Stomach smooth muscle (tissue), 2 donors: ENCODE data around the gene SPINK2.

Experiments used
- H3K27ac ChIP-seq: one replicate; pipeline ENCODE4 v1.7.0; 2013; ENCODE audit warnings: mild to moderate bottlenecking, low read length, inconsistent platforms
- H3K27me3 ChIP-seq, 2 donors: one replicate each; pipeline ENCODE4 v1.7.0; 2013; ENCODE audit warnings: low read length in 2 of 2; ENCODE audit not compliant: insufficient read depth in 2 of 2, control insufficient read depth in 1 of 2
- H3K36me3 ChIP-seq, 2 donors: one replicate each; pipeline ENCODE4 v1.7.0; 2013; ENCODE audit warnings: low read length in 2 of 2; ENCODE audit not compliant: control insufficient read depth in 2 of 2, insufficient read depth in 2 of 2
- H3K4me1 ChIP-seq: one replicate; pipeline ENCODE4 v1.7.0; 2013; ENCODE audit warnings: low read length; ENCODE audit not compliant: control insufficient read depth, insufficient read depth
- H3K4me3 ChIP-seq, 2 donors: one replicate each; pipeline ENCODE4 v1.7.0; 2013; ENCODE audit warnings: low read length in 2 of 2
- H3K9ac ChIP-seq, 2 donors: one replicate each; pipeline ENCODE4 v1.7.0; 2013; ENCODE audit warnings: low read length in 2 of 2, mild to moderate bottlenecking in 1 of 2
- H3K9me3 ChIP-seq, 2 donors: one replicate each; pipeline ENCODE4 v1.7.0; 2013; ENCODE audit warnings: low read length in 2 of 2; ENCODE audit not compliant: control insufficient read depth in 2 of 2
- donor health status: healthy.
- donor health status: Pancreatic carcinoma.

The SPINK2 gene

GRCh38 chr4:56843421-56843899, 22.0 kb upstream of the SPINK2 start:
- Histone ChIP-seq H3K27me3 (no peaks in the 10 kb centered on the region), H3K4me3 (no peak overlapping the region), H3K27ac (no peak overlapping the region), H3K4me1 (no peaks in the 10 kb centered on the region), H3K9me3 (no peaks in the 10 kb centered on the region), H3K9ac (no peak overlapping the region), H3K36me3 (no peaks in the 10 kb centered on the region)

GRCh38 chr4:56840559-56840958, 19.1 kb upstream of the SPINK2 start:
- H3K36me3 ChIP-seq: no peaks in the 10 kb centered on the region
- no peaks in the 10 kb centered on the region for H3K9me3 ChIP-seq
- H3K4me3 ChIP-seq: no peak overlapping the region
- no peak overlapping the region for H3K9ac ChIP-seq
- H3K27me3 ChIP-seq: no peaks in the 10 kb centered on the region
- no peak overlapping the region for H3K27ac ChIP-seq
- no peaks in the 10 kb centered on the region for H3K4me1 ChIP-seq

GRCh38 chr4:56828784-56829535, 7.5 kb upstream of the SPINK2 start:
- H3K27ac ChIP-seq: no peak overlapping the region
- H3K4me3 ChIP-seq: no peak overlapping the region
- H3K4me1 ChIP-seq: no peaks in the 10 kb centered on the region
- no peaks in the 10 kb centered on the region for H3K9me3 ChIP-seq
- no peak overlapping the region for H3K9ac ChIP-seq
- H3K36me3 ChIP-seq: no peaks in the 10 kb centered on the region
- H3K27me3 ChIP-seq: no peaks in the 10 kb centered on the region

GRCh38 chr4:56823933-56824600, 2.6 kb upstream of the SPINK2 start:
- no peaks in the 10 kb centered on the region for H3K36me3 ChIP-seq
- H3K27me3 ChIP-seq: peaks cover 12 to 14% of the 10 kb centered on the region in 2 donors
- H3K4me1 ChIP-seq: no peaks in the 10 kb centered on the region
- no peaks in the 10 kb centered on the region for H3K9me3 ChIP-seq
- H3K27ac ChIP-seq: no peak overlapping the region
- H3K9ac ChIP-seq: no peak overlapping the region
- no peak overlapping the region for H3K4me3 ChIP-seq

- no peaks in the 10 kb centered on the region for H3K4me1 ChIP-seq
- no peaks in the 10 kb centered on the region for H3K9me3 ChIP-seq
- peaks cover 12 to 14% of the 10 kb centered on the region in 2 donors for H3K27me3 ChIP-seq
- no peak overlapping the region for H3K27ac ChIP-seq
- no peak overlapping the region for H3K4me3 ChIP-seq
- no peaks in the 10 kb centered on the region for H3K36me3 ChIP-seq
- no peak overlapping the region for H3K9ac ChIP-seq
Observed at GRCh38 chr4:56818797-56819196, 2.7 kb downstream of the SPINK2 start.

GRCh38 chr4:56817840-56818491, 3.5 kb downstream of the SPINK2 start:
- peaks cover 12 to 14% of the 10 kb centered on the region in 2 donors for H3K27me3 ChIP-seq
- H3K9ac ChIP-seq: no peak overlapping the region
- H3K9me3 ChIP-seq: no peaks in the 10 kb centered on the region
- H3K4me3 ChIP-seq: no peak overlapping the region
- H3K36me3 ChIP-seq: no peaks in the 10 kb centered on the region
- no peak overlapping the region for H3K27ac ChIP-seq
- no peaks in the 10 kb centered on the region for H3K4me1 ChIP-seq

GRCh38 chr4:56806666-56807065, 14.8 kb downstream of the SPINK2 start:
- no peaks in the 10 kb centered on the region for H3K27me3 ChIP-seq
- H3K27ac ChIP-seq: no peak overlapping the region
- H3K36me3 ChIP-seq: no peaks in the 10 kb centered on the region
- no peaks in the 10 kb centered on the region for H3K4me1 ChIP-seq
- H3K9me3 ChIP-seq: no peaks in the 10 kb centered on the region
- H3K4me3 ChIP-seq: no peak overlapping the region
- H3K9ac ChIP-seq: no peak overlapping the region

GRCh38 chr4:56804551-56804950, 16.9 kb downstream of the SPINK2 start:
- H3K4me1 ChIP-seq: no peaks in the 10 kb centered on the region
- no peaks in the 10 kb centered on the region for H3K9me3 ChIP-seq
- H3K4me3 ChIP-seq: no peak overlapping the region
- H3K27me3 ChIP-seq: no peaks in the 10 kb centered on the region
- no peaks in the 10 kb centered on the region for H3K36me3 ChIP-seq
- no peak overlapping the region for H3K27ac ChIP-seq
- H3K9ac ChIP-seq: no peak overlapping the region

GRCh38 chr4:56803471-56803870, 18.0 kb downstream of the SPINK2 start:
- H3K27ac ChIP-seq: no peak overlapping the region
- no peaks in the 10 kb centered on the region for H3K27me3 ChIP-seq
- no peaks in the 10 kb centered on the region for H3K9me3 ChIP-seq
- H3K36me3 ChIP-seq: no peaks in the 10 kb centered on the region
- peaks cover 4% of the 10 kb centered on the region for H3K4me1 ChIP-seq
- H3K4me3 ChIP-seq: no peak overlapping the region
- no peak overlapping the region for H3K9ac ChIP-seq

GRCh38 chr4:56799824-56800756, 21.4 kb downstream of the SPINK2 start:
- Histone ChIP-seq H3K36me3 (no peaks in the 10 kb centered on the region), H3K9ac (peak overlapping the region; percentile 68 to 87), H3K27me3 (no peaks in the 10 kb centered on the region), H3K4me1 (peaks cover 5% of the 10 kb centered on the region), H3K4me3 (peak overlapping the region; percentile 77 to 89), H3K9me3 (no peaks in the 10 kb centered on the region), H3K27ac (peak overlapping the region; percentile 75)
